NCI-H1694 (cell line): ENCODE measurements around the gene ENAH.
A peak's percentile ranks its signal among the peaks of the same experiment; 100 is the strongest.
"Not testable (repeated sequence)": the region's sequence is repeated elsewhere in the genome, so short reads cannot be mapped to it uniquely, and the experiment has no call there.

Experiments used
- DNase-seq: peaks from one replicate; lab custom pipeline; 2025; lab: John Stamatoyannopoulos, UW

The ENAH gene

DNA sequence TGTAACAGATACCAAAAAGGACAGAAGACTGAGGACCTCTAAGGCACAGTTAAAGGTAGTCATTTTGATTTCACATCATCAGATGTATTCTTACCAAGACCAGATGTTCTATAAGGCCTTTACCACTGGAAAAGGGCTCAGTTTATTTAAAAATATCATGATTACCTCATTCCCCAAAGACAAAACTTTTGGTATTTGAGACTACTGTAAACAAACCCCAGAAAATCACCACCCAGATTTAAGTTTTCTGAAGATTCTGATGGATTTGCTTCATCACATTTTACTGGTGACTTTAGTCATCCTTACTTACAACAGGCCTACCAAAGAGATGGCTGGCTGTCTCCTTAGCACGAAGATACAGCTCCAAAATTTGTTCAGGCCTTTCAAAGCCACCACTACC is 8.3 kb downstream of the ENAH start:
- no peak for DNase-seq

DNA sequence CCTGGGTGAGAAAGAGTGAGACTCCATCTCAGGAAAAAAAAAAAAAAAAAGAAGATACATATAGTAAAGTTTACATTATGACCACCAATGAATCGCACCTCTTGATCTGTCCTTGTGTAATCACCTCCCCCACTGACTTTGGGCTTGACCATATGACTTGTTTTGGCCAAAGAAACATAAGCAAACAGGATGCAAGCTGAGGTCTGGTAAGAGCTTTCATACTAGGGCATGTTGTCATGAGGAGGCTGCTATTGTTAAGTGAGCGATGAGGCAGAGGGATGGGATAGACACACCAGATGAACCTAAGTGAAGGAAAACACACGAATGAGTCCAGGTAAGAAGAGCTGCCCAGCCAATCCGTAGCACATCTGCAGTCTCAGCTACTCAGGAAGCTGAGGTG is 10.7 kb downstream of the ENAH start:
- DNase-seq = no peak

DNA sequence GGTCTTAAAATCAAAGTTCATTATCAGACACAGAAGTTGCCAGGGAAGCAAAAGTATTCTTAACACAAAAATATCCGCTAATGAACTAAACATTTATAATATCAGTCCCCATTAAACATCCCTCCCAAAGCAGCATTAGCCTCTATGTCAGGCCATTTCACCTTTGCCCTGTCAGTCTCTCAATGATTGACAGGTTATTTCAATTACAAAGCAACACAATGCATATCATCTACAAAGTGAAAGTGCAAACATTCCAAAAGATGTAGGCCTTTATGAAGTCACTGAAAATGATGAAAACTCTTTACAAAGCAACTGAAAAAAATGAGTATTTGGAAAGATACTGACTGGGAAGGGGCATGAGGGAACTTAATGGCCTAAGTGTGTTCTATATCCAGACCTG is 14.1 kb downstream of the ENAH start:
- no peak for DNase-seq

DNA sequence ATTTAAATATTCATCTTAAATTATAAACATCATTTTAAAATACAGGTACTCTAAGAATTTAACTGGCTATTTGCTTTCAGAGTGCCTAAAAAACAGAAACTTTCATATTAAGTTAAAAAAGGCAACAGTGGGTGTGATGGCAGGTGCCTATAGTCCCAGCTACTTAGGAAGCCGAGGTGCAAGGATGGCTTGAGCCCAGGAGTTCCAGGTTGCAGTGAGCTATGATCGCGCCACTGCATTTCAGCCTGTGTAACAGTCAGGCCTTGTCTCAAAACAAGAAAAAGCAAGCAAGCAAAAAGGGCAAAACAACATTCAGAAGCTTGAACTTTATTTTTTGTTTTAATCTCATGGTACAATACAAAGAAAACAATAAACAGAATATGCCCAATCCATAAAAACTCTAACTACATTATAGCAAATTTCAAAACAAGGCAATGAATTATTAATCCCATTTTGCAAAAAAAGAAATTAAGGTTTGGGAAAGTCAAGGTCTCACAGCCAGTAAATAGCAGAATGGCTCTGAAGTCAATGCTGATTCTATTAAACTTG is 15.2 kb downstream of the ENAH start:
- no peak for DNase-seq

DNA sequence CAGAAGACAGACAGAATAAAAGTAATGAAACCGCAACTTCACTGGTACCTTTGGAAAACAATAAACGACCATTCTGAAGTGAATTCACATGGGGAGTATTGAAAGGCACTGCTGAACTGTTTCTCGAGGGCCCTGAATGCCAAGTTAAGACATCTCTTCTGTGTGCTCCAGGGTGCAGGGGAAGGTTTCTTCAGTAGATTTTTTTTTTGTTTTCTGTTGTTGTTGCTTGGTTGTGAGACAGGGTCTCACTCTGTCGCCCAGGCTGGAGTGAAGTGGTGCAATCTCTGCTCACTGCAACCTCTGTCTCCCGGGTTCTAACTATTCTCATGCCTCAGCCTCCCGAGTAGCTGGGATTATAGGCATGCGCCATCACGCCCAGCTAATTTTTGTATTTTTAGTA is 15.9 kb downstream of the ENAH start:
- DNase-seq = not testable (repeated sequence)

DNA sequence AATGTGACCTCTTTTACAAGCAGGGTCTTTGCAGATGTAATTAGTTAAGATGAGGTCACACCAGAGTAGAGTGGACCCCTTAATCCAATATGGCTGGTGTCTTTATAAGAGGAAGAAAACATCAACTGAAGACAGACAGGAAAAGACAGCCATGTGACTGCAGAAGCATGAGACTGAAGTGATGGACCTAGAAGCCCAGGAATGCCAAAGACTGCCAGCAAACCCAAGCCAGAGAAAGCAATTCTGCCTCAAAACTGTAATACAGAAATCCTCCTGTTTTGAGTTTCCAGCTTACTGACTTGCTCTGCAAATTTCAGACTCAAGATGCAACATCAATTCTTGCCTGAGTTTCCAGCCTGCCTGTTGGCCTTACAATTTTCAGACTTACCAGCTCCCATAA is 17.3 kb downstream of the ENAH start:
- DNase-seq = no peak

DNA sequence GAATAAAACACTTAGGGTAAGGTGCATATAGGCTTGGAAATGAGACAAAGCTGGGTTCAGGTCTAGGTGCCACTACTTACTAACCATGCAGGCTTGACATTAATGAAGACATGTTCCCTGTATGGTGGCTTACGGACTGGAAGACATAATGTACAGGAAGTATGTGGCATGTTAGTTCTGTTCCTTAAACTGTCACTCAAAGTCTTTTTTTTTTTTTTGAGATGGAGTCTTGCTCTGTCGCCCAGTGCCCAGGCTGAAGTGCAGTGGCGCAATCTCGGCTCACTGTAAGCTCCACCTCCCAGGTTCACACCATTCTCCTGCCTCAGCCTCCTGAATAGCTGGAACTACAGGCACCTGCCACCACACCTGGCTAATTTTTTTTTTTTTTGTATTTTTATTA is 20.1 kb downstream of the ENAH start:
- not testable (repeated sequence) for DNase-seq

DNA sequence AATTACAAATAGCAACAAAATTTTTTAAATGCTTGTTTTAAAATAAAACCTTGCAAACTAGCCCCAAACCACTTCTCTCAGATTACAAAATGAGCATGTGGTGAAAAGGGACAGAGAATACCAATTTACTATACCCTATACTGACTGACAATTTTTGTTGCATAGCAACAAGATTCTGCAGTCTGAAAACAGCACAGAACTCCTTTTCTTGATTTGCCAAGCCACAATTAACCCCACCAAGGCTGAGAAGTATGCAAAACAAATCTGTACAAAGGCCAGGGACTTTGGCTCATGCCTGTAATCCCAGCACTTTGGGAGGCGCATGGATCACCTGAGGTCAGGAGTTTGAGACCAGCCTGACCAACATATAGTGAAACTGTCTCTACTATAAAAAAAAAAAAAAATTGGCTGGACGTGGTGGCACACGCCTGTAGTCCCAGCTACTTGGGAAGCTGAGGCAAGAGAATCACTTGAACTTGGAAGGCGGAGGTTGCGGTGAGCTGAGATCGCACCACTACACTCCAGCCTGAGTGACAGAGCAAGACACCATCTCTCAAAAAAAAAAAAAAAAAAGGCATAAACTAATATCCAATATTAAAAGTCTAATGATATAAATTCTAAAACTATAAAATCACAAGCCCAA is 21.8 kb downstream of the ENAH start:
- no peak for DNase-seq

DNA sequence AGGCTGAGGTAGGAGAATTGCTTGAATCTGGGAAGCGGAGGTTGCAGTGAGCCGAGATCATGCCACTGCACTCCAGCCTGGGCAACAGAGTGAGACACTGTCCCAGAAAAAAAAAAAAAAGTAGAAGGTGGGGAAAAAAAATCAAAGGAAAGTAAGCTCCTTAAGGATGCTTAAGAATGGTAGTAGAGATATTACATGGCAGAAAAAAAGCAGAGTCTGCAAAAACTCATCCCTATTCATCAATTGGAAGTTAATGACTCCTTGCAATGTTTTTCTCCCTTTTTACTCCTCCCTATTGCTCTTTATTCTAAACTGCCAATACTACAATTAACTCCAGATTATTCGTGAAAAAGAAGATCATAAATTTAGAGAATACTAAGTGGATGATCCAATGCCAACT is 23.4 kb downstream of the ENAH start:
- no peak for DNase-seq

DNA sequence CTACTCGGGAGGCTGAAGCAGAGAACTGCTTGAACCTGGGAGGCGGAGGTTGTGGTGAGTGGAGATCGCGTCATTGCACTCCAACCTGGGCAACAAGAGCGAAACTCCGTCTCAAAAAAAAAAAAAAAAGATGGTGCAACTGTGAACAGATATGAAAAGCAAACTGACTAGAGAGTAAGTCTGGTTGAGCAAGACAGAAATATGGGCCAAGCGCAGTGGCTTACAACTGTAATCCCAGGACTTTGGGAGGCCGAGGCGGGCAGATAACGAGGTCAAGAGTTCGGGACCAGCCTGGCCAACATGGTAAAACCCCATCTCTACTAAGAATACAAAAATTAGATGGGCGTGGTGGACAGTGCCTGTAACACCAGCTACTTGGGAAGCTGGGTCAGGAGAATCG is 24.1 kb downstream of the ENAH start:
- not testable (repeated sequence) for DNase-seq

DNA sequence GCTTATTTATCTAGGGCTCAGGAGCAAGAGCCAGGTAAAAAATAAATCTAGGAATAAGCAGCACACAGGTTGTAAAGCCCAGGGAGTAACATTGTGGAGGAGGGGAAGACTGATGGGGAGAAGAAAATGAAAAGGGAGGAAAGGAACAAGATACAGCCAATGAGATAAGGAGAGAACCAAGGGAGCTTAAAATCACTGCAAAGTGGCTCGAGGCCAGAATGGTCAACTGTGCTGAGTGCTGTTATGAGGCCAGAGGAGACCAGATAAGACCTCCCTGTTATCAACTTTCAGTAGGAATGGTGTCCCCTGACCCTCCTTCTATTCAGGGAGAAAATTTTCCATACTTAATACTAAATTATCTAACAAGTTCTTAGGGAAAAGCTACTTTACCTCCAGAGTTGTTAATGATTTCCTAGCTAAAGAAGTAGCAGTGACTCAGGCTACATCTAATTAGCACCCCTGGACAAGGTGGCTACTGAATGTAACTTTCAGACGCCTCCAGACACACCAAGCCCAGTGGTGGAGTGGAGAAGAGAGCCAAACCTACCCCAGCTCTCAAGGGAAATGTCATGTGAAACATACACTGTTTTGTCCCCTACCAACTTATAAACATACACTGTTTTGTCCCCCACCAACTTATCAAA is 25.5 kb downstream of the ENAH start:
- DNase-seq = no peak

DNA sequence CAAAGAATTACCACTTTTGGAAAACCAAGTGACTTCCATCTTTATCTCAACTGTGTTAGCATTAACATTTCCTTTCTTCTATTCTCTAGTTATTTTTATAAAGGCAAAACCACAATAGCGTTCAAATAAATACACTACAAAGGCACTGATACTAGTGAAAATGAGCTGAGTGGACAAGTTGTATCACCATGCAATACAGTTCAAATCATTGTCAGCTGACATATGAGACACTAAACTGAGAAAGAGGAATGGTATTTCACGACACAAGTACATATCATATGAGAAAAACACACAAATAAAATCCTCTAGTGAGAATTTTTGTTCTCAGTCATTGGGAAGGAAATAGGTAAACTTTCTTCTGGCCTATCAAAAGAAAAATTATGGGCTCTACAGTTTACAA is 26.2 kb downstream of the ENAH start:
- DNase-seq = no peak

DNA sequence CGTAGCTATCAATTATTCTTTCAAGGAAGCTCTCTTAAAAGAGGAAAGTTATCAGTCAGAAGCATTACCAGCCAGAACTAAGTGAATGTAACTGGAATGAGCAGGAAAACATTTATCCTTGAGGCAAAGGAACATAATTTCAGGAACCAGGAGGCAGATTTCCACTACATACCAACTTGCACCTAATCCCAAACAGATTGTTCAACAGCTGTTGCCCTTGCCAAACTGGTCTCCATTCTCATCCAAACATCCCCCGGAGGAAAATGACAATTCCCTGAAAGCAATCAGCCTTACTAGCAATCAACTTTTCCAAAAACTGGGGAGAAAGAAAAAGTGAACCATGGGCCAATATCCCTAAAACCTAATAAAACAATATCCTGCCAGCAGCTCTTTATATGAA is 35.0 kb downstream of the ENAH start:
- DNase-seq = peak; percentile 80

DNA sequence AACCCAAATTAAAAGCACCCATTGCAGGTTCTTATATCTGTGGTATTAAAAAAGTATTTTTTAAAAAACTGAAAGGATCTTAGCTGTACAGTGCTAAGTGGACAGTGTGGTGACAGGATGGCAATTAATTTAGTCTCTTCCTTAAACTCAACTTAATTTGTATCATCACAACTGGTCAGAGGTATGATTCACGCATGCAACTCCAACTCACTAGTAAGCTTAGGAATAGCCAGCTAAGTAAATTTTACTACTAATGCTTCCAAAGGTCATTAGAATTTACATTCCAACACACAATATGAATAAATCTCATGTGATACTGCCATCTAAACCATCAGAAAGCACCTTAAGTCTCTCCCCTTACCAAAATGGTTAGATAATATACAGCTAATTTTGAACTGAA is 35.4 kb downstream of the ENAH start:
- DNase-seq = no peak

DNA sequence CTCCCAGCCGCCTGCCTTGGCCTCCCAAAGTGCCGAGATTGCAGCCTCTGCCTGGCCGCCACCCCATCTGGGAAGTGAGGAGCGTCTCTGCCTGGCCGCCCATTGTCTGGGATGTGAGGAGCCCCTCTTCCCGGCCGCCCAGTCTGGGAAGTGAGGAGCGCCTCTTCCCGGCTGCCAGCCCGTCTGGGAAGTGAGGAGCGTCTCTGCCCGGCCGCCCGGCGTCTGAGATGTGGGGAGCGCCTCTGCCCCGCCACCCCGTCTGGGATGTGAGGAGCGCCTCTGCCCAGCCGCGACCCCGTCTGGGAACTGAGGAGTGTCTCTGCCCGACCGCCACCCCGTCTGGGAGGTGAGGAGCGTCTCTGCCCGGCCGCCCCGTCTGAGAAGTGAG is 37.5 kb downstream of the ENAH start:
- DNase-seq = not testable (repeated sequence)

DNA sequence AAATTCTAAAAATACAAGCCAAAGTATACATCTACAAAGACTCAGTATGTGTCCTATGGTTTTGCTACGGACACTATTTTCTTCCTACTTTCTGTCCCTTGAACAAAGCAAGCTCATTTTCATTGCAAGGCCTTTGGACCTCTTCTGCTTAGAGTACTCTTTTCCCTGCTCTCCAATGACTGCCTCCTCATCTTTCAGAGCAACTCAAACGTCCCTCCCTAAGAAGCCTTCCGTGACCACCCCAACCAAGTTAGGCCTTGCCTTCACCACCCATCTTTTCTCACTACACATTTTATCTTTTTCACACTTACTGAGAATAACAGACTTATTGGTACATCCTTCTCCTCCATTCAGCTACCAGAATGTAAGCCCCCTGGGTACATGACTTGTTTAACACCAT is 39.9 kb downstream of the ENAH start:
- DNase-seq = no peak

DNA sequence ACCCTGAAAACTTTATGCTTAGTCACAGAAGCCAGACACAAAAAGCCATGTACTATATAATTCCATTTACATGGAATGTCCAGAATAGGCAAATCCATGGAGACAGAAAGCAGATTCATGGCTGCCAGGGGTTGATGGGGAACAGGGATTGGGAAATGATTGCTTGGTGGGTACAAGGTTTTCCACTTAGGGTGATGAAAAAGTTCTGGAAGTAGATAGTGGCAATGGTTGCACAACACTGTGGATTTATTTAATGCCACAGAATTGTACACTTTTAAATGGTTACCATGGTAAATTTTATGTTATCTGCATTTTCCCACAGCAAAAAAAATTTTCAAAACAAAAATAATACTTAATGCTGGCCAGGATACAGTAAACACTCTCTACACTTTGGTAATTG is 40.6 kb downstream of the ENAH start:
- no peak for DNase-seq

DNA sequence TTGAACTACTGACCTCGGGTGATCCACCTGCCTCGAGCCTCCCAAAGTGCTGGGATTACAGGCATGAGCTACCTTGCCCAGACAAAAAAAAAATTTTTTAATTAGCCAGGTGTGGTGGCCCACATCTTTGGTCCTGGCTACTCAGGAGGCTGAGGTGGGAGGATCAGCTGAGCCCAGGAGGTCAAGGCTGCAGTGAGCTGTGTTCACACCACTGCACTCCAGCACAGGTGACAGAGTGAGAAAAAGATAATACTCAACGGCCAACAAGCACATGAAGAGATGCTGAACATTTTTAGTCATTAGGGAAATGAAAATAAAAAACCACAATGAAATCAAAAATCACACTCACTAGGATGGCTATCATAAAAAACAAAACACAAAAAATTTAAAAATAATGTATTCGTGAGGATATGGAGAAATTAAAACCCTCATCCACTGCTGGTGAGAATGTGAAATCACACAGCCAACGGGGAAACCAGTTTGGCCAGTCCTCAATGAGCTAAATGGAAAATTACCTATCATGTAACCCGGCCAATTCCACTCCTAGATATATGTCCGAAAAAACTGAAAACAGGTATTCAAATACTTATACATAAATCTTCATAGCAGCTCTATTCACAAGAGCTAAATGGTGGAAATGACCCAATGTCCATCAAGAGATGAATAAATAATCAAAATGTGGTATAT is 41.2 kb downstream of the ENAH start:
- no peak for DNase-seq

DNA sequence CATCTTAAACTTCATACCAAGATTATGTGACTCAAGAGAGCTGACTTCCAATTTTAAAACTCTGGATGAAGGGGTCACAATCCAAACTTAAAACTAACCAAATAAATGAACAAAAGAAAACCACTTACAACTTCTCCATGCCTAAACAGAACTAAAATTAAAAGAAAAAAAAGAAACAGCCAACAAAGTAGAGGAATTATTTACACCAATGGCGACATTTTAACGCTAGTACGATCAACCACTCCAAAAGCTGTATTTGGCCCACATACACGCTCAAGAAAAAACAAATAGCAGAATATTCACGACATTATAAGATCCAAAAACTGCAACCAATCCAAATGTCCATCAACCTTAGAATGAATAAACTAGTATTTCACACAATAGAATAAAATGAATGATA is 42.4 kb downstream of the ENAH start:
- DNase-seq = no peak

DNA sequence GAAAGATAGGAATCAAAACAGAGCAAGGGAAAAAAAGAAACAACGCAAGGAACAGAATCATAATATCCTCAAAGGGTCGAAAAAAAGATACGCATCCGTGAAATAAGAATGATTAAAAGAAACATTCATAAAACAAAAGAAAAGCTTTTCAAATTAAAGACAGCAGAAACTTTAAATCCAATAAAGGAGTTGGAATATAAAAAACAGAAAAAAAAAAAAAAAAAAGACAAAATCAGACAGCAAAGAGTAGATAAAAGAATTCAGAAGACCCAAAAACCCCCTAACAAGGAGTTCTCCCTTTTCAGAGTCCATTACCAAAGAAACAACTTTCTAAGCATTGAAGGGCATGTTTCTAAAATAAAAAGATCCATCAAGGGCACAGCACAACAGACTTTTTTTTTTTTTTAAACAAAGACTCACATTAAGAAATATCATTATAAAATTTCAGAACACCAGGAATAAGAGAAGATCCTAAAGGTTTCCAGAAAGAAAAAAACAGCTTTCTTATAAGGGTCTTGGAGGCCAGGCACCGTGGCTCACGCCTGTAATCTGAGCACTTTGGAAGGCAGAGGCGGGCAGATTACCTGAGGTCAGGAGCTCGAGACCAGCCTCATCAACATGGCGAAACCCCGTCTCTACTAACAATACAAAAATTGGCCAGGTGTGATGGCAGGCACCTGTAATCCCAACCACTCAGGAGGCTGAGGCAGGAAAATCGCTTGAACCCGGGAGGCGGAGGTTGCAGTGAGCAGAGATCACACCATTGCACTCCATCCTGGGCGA is 44.7 kb downstream of the ENAH start:
- no peak for DNase-seq

DNA sequence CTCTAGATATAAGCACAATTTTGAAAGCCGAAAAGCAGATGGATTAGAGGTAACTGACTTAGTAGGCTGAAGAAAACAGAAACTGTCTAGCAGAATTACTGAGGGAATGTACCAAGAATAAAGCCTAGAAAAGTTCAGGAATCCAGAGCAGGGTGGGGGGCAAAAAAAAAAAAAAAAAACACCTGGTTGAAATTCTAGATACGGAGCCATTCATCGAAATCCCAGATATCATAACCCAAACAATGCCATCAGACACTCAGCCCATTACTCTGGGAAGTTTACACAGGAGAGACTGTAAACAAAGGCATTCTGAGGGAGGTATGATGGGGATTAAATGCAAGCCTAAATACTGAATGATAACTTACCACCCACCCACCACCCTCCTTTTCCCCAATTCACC is 45.6 kb downstream of the ENAH start:
- DNase-seq = no peak

DNA sequence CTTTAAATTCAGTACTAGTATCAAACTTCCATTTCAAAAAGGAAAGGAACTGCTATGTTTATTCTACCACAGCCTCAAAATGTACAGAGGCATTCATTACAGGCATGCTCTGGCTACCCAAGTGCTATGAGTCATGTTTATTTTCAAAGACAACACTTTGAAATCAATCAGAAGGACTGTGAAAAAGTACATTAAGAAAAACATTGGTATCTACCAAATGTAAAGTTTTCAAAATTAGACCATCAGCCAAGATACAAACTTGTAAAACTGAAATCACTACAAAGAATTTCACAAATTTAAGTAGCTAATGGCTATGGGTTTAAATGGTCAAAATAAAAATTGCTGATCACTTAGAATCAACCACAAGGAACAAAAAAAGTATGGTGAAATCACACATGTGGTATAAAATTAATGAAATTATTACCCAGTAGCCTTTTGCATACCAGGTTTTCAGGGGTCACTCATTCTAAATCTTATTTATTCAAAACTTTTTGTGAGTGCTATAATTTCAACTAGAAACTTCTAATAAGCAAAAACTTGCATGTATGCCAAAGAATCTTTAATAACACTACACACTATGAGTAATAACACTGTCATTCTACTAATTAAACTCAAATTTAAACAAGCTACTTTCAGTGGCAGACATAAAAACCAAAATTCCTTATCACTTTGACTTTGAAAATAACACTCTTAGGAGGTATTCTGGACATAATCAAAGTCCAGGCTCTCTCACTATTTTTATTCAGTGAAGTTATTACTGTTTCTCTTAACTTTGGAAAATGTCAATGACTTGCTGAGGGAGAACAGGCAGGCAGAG is 49.2 kb downstream of the ENAH start:
- DNase-seq = no peak
